Vagina (tissue), 2 donors: ENCODE data around the gene PCDHAC2. TPM values are rescaled to one million over a fixed set of nuclear protein-coding genes. Genes with fewer than 3 reads are reported as not detected.

ENCODE experiments used
- DNase-seq, 2 donors: peaks; one replicate each; pipeline ENCODE4 v3.0.0-alpha.2; 2017; ENCODE audit errors: extremely low spot score in 2 of 2
- H3K27ac ChIP-seq: fragments of 200-600 bp; sonication (generic); one replicate; pipeline ENCODE4 v1.5.1; 2019
- H3K27me3 ChIP-seq: fragments of 200-600 bp; sonication (generic); one replicate; pipeline ENCODE4 v1.5.1; 2019
- H3K36me3 ChIP-seq, 2 donors: fragments of 200-600 bp; sonication (generic); one replicate each; pipeline ENCODE4 v1.5.1; 2017 to 2019
- H3K4me1 ChIP-seq: fragments of 200-600 bp; sonication (generic); one replicate; pipeline ENCODE4 v1.5.1; 2019
- H3K4me3 ChIP-seq, 2 donors: fragments of 200-600 bp; sonication (generic); 1 replicate in 1 of 2; 2 replicates in 1 of 2; pipeline ENCODE4 v1.5.1; 2016 to 2019
- H3K9me3 ChIP-seq: fragments of 200-600 bp; sonication (generic); one replicate; pipeline ENCODE4 v1.5.1; 2019
- POLR2A ChIP-seq, 2 donors: fragments of 450-650 bp; IDR thresholded peaks; one replicate each; pipeline ENCODE4 v1.6.1; 2017; ENCODE audit warnings: antibody characterized with exemption in 2 of 2, mild to moderate bottlenecking in 2 of 2, moderate library complexity in 2 of 2
- POLR2AphosphoS5 ChIP-seq, 2 donors: sonication (generic); formaldehyde crosslinking; IDR thresholded peaks; one replicate each; pipeline ENCODE4 v1.9.0; 2017; ENCODE audit warnings: antibody characterized with exemption in 2 of 2, mild to moderate bottlenecking in 2 of 2, low read depth in 1 of 2; ENCODE audit not compliant: insufficient read depth in 1 of 2
- intact Hi-C: fragments of 100-400 bp; cut with DNase I; formaldehyde crosslinking; loops from one replicate; pipeline ENCODE4 v1.15.1; 2023
- total RNA-seq: library from RNA; depleted of rRNA; stranded (reverse); fragments of >200 nt; gene quantifications from one replicate; pipeline ENCODE4 v1.2.3, GENCODE V29; 2016
- TF ChIP-seq, protein P1 (sequence below), 3 experiments: fragments of 450-650 bp in 2 of 3; fragments of 200-600 bp in 1 of 3; sonication (generic) in 1 of 3; IDR thresholded peaks; one replicate each; pipeline ENCODE4 v1.5.1; 2017 to 2019; ENCODE audit warnings: antibody characterized with exemption in 3 of 3, mild to moderate bottlenecking in 2 of 3, moderate library complexity in 2 of 3

The PCDHAC2 gene
- total RNA-seq, 1 donor from 2014 or later = 3.9 TPM

DNA sequence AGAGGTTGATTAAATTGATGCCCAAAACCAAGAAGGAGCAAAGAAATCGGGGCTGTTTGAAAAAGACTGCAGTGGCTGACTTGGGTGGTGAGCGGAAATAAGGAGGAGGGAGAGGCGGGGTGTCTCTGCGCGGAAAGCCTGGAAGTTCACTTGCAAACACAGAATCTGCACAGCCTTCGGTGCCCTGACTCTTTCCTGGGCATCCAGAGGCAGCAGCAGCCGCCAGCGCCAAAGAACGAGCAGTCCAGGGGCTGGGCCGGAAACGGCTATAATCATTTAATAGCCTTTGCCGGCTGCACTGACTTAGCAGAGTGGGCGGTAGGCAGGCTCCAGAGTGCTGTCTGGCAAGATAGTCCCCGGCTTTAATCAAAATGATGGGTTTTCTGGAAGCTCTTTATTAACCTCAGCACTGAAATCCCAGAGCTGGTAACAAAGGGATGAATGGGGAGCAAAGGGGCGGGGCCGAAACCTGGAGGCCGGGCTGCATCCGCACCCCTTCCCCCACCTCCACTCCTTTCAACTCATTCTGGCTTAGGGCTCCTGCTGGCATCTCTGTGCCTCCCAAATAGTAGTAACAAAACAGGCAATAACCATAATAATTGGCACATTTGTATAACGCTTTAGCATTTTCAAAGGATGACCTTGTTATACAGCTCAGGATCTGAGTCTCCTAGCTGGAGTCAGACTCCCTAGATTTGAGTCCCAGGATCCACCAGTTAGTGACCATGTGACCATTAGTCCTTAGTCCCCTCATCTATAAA, 35.7 kb downstream of the PCDHAC2 start:
- Histone ChIP-seq H3K9me3 (no peaks in the 10 kb centered on the region), H3K27me3 (no peaks in the 10 kb centered on the region), H3K27ac (no peak overlapping the region), H3K4me1 (no peaks in the 10 kb centered on the region), H3K4me3 (peak overlapping the region; percentile 3 to 25), H3K36me3 (no peaks in the 10 kb centered on the region)
- DNase-seq = no peak
- intact Hi-C loops = no loop called here
- TF ChIP-seq POLR2A (IDR thresholded peaks at IDR 0.05) = no peak
- TF ChIP-seq, protein P1, sequence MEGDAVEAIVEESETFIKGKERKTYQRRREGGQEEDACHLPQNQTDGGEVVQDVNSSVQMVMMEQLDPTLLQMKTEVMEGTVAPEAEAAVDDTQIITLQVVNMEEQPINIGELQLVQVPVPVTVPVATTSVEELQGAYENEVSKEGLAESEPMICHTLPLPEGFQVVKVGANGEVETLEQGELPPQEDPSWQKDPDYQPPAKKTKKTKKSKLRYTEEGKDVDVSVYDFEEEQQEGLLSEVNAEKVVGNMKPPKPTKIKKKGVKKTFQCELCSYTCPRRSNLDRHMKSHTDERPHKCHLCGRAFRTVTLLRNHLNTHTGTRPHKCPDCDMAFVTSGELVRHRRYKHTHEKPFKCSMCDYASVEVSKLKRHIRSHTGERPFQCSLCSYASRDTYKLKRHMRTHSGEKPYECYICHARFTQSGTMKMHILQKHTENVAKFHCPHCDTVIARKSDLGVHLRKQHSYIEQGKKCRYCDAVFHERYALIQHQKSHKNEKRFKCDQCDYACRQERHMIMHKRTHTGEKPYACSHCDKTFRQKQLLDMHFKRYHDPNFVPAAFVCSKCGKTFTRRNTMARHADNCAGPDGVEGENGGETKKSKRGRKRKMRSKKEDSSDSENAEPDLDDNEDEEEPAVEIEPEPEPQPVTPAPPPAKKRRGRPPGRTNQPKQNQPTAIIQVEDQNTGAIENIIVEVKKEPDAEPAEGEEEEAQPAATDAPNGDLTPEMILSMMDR (IDR thresholded peaks at IDR 0.05) = no peak
- no peak for TF ChIP-seq POLR2AphosphoS5 (IDR thresholded peaks at IDR 0.05; ENCODE audit: insufficient read depth in 1 of 2, low read depth in 1 of 2)

GRCh38 chr5:141002605-141002965, 36.3 kb downstream of the PCDHAC2 start:
- H3K4me1 ChIP-seq = no peaks in the 10 kb centered on the region

DNA sequence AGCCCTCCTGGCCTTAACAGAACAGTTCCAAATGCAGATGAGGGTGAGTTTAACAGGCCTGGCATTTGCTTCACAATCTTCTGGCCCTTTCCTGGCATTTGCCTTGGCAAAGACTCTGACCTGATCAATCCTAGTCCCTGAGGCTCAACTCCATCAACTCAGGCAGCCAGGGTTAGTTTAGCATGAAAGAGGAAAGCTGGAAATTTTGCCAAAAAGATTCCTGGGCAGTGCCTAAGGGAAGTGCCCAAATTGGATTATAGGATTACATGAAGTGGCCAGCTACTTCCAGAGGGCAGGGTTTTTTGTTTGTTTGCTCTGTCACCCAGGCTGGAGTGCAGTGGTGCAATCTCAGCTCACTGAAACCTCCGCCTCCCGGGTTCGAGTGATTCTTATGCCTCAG, 36.8 kb downstream of the PCDHAC2 start:
- Histone ChIP-seq H3K27ac (no peak overlapping the region), H3K4me3 (no peak overlapping the region), H3K9me3 (no peaks in the 10 kb centered on the region), H3K36me3 (no peaks in the 10 kb centered on the region), H3K4me1 (no peaks in the 10 kb centered on the region), H3K27me3 (no peaks in the 10 kb centered on the region)
- no peak for DNase-seq
- TF ChIP-seq POLR2A (IDR thresholded peaks at IDR 0.05) = no peak
- TF ChIP-seq, protein P1 (IDR thresholded peaks at IDR 0.05) = no peak
- no peak for TF ChIP-seq POLR2AphosphoS5 (IDR thresholded peaks at IDR 0.05; ENCODE audit: insufficient read depth in 1 of 2, low read depth in 1 of 2)
- intact Hi-C loops = no loop called here

More at GRCh38 chr5:141002605-141002965, 36.3 kb downstream of the PCDHAC2 start:
- TF ChIP-seq, protein P1 (IDR thresholded peaks at IDR 0.05) = no peak
- no peak for TF ChIP-seq POLR2A (IDR thresholded peaks at IDR 0.05)
- no peak for TF ChIP-seq POLR2AphosphoS5 (IDR thresholded peaks at IDR 0.05; ENCODE audit: insufficient read depth in 1 of 2, low read depth in 1 of 2)
- intact Hi-C loops = no loop called here
- Histone ChIP-seq H3K4me3 (no peak overlapping the region), H3K27me3 (no peaks in the 10 kb centered on the region), H3K9me3 (no peaks in the 10 kb centered on the region), H3K27ac (no peak overlapping the region), H3K36me3 (no peaks in the 10 kb centered on the region)
- DNase-seq = no peak

DNA sequence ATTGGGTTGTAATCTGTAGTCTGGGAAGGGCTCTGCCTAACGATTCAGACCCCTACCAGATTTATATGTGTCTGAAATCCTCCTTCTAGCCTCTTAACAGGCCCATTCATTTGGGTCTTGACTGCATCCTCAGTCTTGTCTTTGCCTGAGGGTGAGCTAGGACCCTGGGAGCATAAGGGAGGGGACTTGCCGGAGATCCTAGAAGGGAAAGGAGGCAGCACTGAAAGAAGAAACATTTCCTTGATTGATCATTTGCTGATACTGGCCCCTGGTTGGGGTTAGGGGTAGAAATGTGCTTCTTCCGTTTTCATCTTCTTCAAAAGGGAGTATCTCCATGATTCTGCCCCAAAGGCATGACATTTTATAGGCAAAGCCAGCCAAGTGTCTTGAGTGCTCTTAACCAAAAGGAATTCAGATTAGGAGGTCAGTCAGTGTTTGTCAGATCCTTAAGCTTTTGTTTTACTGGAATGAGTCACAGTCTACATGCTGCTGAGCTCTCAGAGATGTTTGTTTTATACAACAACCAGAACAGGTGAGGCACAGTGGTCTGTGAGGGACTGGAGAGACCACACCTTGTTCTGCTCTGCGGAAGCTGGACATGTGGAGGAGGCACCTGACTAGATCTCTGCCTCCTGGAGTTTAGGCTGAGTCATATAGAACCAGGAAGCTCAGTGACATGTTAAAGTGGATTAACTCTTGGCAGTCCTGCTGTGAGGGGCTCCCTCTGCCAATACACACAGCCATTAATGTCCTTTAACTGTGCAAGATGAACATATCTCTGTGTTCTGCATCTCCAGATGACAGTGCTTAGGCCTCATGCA, 37.7 kb downstream of the PCDHAC2 start:
- no peak for TF ChIP-seq POLR2A (IDR thresholded peaks at IDR 0.05)
- no peak for TF ChIP-seq POLR2AphosphoS5 (IDR thresholded peaks at IDR 0.05; ENCODE audit: insufficient read depth in 1 of 2, low read depth in 1 of 2)
- TF ChIP-seq, protein P1 (IDR thresholded peaks at IDR 0.05) = no peak
- no peak overlapping the region for H3K27ac ChIP-seq
- no peaks in the 10 kb centered on the region for H3K36me3 ChIP-seq
- no peak overlapping the region for H3K4me3 ChIP-seq
- no peaks in the 10 kb centered on the region for H3K27me3 ChIP-seq
- H3K9me3 ChIP-seq = no peaks in the 10 kb centered on the region
- intact Hi-C loops = no loop called here
- H3K4me1 ChIP-seq = no peaks in the 10 kb centered on the region
- DNase-seq = no peak
